Measurements from ENCODE around the gene TPP1.

DNA sequence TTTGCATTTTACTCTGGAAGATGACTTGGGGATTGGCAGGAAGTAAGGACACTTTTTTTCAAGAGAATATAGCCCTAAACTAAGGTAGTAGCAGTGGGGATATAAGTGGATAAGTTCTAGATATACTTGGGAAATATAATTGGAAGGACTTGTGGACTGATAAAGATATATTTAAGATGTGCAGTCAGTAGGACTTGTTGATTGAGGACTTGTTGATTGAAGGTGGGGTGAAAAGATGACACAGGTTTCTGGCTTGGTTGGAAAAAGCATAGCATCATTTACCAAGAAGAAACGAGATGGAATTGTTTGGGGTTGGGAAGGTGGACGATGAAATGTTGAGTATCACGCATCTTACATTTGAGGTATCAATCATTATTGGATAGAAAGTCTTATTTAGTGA is 5.7 kb downstream of the TPP1 start:
- TF ChIP-seq CTCF (IDR thresholded peaks at IDR 0.05) (no peak), EP300 (IDR thresholded peaks at IDR 0.05) (no peak)
